Breast epithelium (tissue), 4 donors: ENCODE data around the gene MYBPH. TPM values are rescaled to one million over a fixed set of nuclear protein-coding genes. Genes with fewer than 3 reads are reported as not detected.

Experiments used
- DNase-seq, 2 donors: peaks; one replicate each; pipeline ENCODE4 v3.0.0-alpha.2; 2019; ENCODE audit warnings: low spot score in 2 of 2
- H3K27ac ChIP-seq, 2 donors: fragments of 200-600 bp; sonication (generic) in 1 of 2; one replicate each; pipeline ENCODE4 v1.5.1; 2016 to 2019; ENCODE audit warnings: mild to moderate bottlenecking in 1 of 2
- H3K27me3 ChIP-seq, 2 donors: fragments of 200-600 bp; sonication (generic) in 1 of 2; one replicate each; pipeline versions ENCODE4 v1.5.1 to v1.6.0; 2017 to 2019; ENCODE audit warnings: control low read depth in 1 of 2, mild to moderate bottlenecking in 1 of 2
- H3K36me3 ChIP-seq: fragments of 200-600 bp; one replicate; pipeline ENCODE4 v1.5.1; 2019
- H3K4me1 ChIP-seq, 2 donors: fragments of 200-600 bp; sonication (generic); one replicate each; pipeline ENCODE4 v1.5.1; 2016 to 2019; ENCODE audit warnings: control low read depth in 1 of 2
- H3K4me3 ChIP-seq, 3 donors: fragments of 200-600 bp; sonication (generic); 1 replicate in 2 of 3; 2 replicates in 1 of 3; pipeline ENCODE4 v1.5.1; 2016 to 2019; ENCODE audit warnings: mild to moderate bottlenecking in 3 of 3, moderate library complexity in 2 of 3
- H3K9me3 ChIP-seq, 2 donors: fragments of 200-600 bp; sonication (generic) in 1 of 2; one replicate each; pipeline ENCODE4 v1.5.1; 2016 to 2019; ENCODE audit warnings: control low read depth in 1 of 2
- POLR2A ChIP-seq: fragments of 450-650 bp; IDR thresholded peaks from one replicate; pipeline ENCODE4 v1.6.1; 2016; ENCODE audit warnings: antibody characterized with exemption, mild to moderate bottlenecking, moderate library complexity
- POLR2AphosphoS5 ChIP-seq, 3 donors: sonication (generic); formaldehyde crosslinking; IDR thresholded peaks; one replicate each; pipeline ENCODE4 v1.6.1; 2017; ENCODE audit warnings: antibody characterized with exemption in 3 of 3
- intact Hi-C: fragments of 100-400 bp; cut with DNase I; formaldehyde crosslinking; loops from one replicate; pipeline ENCODE4 v1.15.1; 2023; ENCODE audit warnings: low total_unique reads
- total RNA-seq, 3 donors: library from RNA; depleted of rRNA; stranded (reverse); fragments of >200 nt; gene quantifications; one replicate each; pipeline ENCODE4 v1.1.0, GENCODE V29; 2016
- TF ChIP-seq, protein P1 (sequence below), 3 donors: fragments of 450-650 bp; IDR thresholded peaks; one replicate each; pipeline ENCODE4 v1.5.1; 2016 to 2017; ENCODE audit warnings: antibody characterized with exemption in 3 of 3, mild to moderate bottlenecking in 3 of 3, moderate library complexity in 3 of 3

MYBPH gene
- total RNA-seq, 3 donors from 2014 or later: 0.66 TPM; not detected in 2

DNA sequence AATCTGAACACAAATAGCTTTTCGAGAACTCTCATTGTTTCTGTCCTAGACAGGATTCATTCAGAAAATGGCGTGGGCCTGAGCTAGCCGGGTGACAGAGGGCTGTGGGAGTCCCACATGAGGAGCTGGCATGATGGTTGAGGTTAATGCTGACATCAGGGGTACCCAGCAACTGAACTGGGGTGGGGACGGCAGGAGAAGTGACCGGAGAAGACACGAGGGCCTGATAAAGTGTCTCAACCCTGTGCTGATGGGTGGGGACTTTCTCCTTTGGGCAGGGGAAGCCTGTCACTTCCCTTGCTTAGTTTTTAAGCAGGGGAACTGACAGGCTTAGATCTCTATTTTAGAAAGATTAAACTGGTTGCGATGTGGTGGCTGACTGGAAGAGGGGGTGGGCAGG lies 39.2 kb upstream of the MYBPH start:
- Histone ChIP-seq H3K27ac (no peak overlapping the region), H3K9me3 (no peaks in the 10 kb centered on the region), H3K36me3 (no peaks in the 10 kb centered on the region), H3K4me3 (no peak overlapping the region), H3K27me3 (no peaks in the 10 kb centered on the region), H3K4me1 (peaks cover 0 to 8% of the 10 kb centered on the region in 2 donors)
- intact Hi-C loops: loop anchor here (5.0 kb wide), 1 partner anchor 88 kb away; the partner anchor contains the start of gene ADORA1
- TF ChIP-seq POLR2A (no peak), POLR2AphosphoS5 (IDR thresholded peaks at IDR 0.05) (no peak)
- TF ChIP-seq, protein P1, sequence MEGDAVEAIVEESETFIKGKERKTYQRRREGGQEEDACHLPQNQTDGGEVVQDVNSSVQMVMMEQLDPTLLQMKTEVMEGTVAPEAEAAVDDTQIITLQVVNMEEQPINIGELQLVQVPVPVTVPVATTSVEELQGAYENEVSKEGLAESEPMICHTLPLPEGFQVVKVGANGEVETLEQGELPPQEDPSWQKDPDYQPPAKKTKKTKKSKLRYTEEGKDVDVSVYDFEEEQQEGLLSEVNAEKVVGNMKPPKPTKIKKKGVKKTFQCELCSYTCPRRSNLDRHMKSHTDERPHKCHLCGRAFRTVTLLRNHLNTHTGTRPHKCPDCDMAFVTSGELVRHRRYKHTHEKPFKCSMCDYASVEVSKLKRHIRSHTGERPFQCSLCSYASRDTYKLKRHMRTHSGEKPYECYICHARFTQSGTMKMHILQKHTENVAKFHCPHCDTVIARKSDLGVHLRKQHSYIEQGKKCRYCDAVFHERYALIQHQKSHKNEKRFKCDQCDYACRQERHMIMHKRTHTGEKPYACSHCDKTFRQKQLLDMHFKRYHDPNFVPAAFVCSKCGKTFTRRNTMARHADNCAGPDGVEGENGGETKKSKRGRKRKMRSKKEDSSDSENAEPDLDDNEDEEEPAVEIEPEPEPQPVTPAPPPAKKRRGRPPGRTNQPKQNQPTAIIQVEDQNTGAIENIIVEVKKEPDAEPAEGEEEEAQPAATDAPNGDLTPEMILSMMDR (IDR thresholded peaks at IDR 0.05): no peak
- no peak for DNase-seq

DNA sequence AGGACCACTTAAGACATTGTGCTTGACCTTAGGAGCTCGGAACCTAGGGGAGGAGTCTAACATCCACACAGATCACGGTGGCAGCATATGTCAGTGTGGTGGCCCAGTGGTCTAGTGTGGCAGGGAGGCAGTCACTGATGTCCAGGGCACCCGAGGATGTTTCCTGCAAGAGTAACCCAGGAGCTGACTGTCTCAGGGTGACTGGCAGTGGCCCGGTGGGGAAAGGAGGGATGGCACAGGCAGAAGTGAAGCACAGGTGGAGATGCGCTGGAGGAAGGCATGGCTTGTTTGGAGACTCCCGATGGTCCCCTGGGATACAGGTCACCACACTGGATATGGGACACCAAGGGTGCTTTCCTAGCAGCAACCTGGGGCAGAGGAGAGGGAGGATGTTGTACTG lies 37.5 kb upstream of the MYBPH start:
- Histone ChIP-seq H3K27me3 (no peaks in the 10 kb centered on the region), H3K4me3 (no peak overlapping the region), H3K4me1 (peaks cover 0 to 8% of the 10 kb centered on the region in 2 donors), H3K36me3 (no peaks in the 10 kb centered on the region), H3K9me3 (no peaks in the 10 kb centered on the region), H3K27ac (no peak overlapping the region)
- no peak for DNase-seq
- intact Hi-C loops: no loop called here
- TF ChIP-seq POLR2AphosphoS5 (IDR thresholded peaks at IDR 0.05) (no peak), POLR2A (no peak)
- TF ChIP-seq, protein P1 (IDR thresholded peaks at IDR 0.05): no peak

DNA sequence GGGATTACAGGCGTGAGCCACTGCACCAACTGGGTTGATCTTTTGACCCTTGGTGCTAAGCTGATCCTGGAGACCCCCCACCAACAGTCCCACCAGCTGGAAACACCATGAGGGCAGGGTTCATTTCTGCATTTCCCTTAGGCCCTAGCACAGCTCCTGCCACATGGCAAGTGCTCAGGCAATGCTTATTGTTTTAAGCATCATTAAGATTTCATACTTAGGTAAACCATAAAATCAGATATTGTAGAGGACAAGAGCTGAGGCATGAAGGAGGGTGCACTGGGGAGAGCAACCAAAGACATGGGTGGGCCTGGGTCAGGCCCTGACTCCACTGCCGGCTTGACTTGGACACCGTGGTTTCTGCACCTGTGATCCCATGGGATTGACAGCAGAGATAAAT lies 36.2 kb upstream of the MYBPH start:
- Histone ChIP-seq H3K4me1 (peaks cover 0 to 8% of the 10 kb centered on the region in 2 donors), H3K27me3 (no peaks in the 10 kb centered on the region), H3K4me3 (no peak overlapping the region), H3K9me3 (no peaks in the 10 kb centered on the region), H3K27ac (no peak overlapping the region), H3K36me3 (no peaks in the 10 kb centered on the region)
- intact Hi-C loops: no loop called here
- TF ChIP-seq POLR2A (no peak), POLR2AphosphoS5 (IDR thresholded peaks at IDR 0.05) (no peak)
- TF ChIP-seq, protein P1 (IDR thresholded peaks at IDR 0.05): no peak
- no peak for DNase-seq

- H3K9me3 ChIP-seq: no peaks in the 10 kb centered on the region
- H3K27me3 ChIP-seq: no peaks in the 10 kb centered on the region
- peaks cover 0 to 3% of the 10 kb centered on the region in 2 donors for H3K4me1 ChIP-seq
- H3K27ac ChIP-seq: no peak overlapping the region
- TF ChIP-seq POLR2A: no peak
- TF ChIP-seq, protein P1 (IDR thresholded peaks at IDR 0.05): no peak
- TF ChIP-seq POLR2AphosphoS5 (IDR thresholded peaks at IDR 0.05): no peak
- H3K4me3 ChIP-seq: no peak overlapping the region
- no peaks in the 10 kb centered on the region for H3K36me3 ChIP-seq
- DNase-seq: no peak
- intact Hi-C loops: no loop called here
Observed at GRCh38 chr1:203210988-203211387, 35.4 kb upstream of the MYBPH start.

GRCh38 chr1:203210350-203210749 lies 34.7 kb upstream of the MYBPH start:
- H3K9me3 ChIP-seq: no peaks in the 10 kb centered on the region
- H3K36me3 ChIP-seq: no peaks in the 10 kb centered on the region
- H3K4me1 ChIP-seq: no peaks in the 10 kb centered on the region
- no peak for DNase-seq
- H3K4me3 ChIP-seq: no peak overlapping the region
- no peaks in the 10 kb centered on the region for H3K27me3 ChIP-seq
- intact Hi-C loops: no loop called here
- TF ChIP-seq POLR2AphosphoS5 (IDR thresholded peaks at IDR 0.05): no peak
- TF ChIP-seq, protein P1 (IDR thresholded peaks at IDR 0.05): no peak
- TF ChIP-seq POLR2A: no peak
- H3K27ac ChIP-seq: no peak overlapping the region
